ENCODE data around the gene MTPN. TPM values are rescaled to one million over a fixed set of nuclear protein-coding genes. Genes with fewer than 3 reads are reported as not detected.

The MTPN gene
- total and polyA plus RNA-seq, 10 of the 15 experiments (the other 5 are each of a cell fraction or from before 2014, with no cell fraction given): 38.7 to 146 (median 85.4) TPM

- H2AFZ ChIP-seq (ENCODE audit: control insufficient read depth, low read depth, low read length): no peak overlapping the region
- in situ Hi-C loops (cut with MboI): loop anchor here (25.0 kb wide), 1 partner anchor 971 kb away; the partner anchor contains the start of gene AGBL3
- TF ChIP-seq NFYA (IDR thresholded peaks at IDR 0.05; ENCODE audit: borderline replicate concordance, low read depth, low read length) (no peak), NR2C1 (IDR thresholded peaks at IDR 0.05) (no peak), CBFB (IDR thresholded peaks at IDR 0.05; ENCODE audit: low read depth) (no peak), PKNOX1 (IDR thresholded peaks at IDR 0.05) (no peak), RBBP5 (conservative IDR thresholded peaks at IDR 0.05) (no peak), TARDBP (IDR thresholded peaks at IDR 0.05; ENCODE audit: borderline replicate concordance) (no peak), HSF1 (IDR thresholded peaks at IDR 0.05; ENCODE audit: low read depth, low read length) (no peak), ZBED1 (IDR thresholded peaks at IDR 0.05; ENCODE audit: borderline replicate concordance) (no peak), E2F4 (IDR thresholded peaks at IDR 0.05; ENCODE audit: low read depth, low read length) (no peak), JUNB (IDR thresholded peaks at IDR 0.05) (no peak), CBX5 (IDR thresholded peaks at IDR 0.05; ENCODE audit: low read depth) (no peak), SRF (IDR thresholded peaks at IDR 0.05; ENCODE audit: low read depth in 2 of 2, low read length in 2 of 2) (no peak), MTA3 (IDR thresholded peaks at IDR 0.05; ENCODE audit: borderline replicate concordance, low read length) (no peak), RFX5 (IDR thresholded peaks at IDR 0.05; ENCODE audit: low read depth, low read length) (no peak), JUND (IDR thresholded peaks at IDR 0.05; ENCODE audit: low read depth, low read length) (no peak), ZBTB11 (CRISPR knock-in tag; IDR thresholded peaks at IDR 0.05) (no peak), SPI1 (IDR thresholded peaks at IDR 0.05; ENCODE audit: borderline replicate concordance, insufficient read depth, low read depth, low read length) (no peak), EED (IDR thresholded peaks at IDR 0.05; ENCODE audit: low read depth) (no peak)
- no peaks in the 10 kb centered on the region; the same call in 2 of the 3 replicates for H3K9me3 ChIP-seq (replicated peaks; ENCODE audit: control insufficient read depth, insufficient read depth, low read length)
- intact Hi-C loops (cut with micrococcal nuclease; ENCODE audit: unreplicated experiment): no loop called here
- no peak overlapping the region for H3K4me2 ChIP-seq (ENCODE audit: control insufficient read depth, insufficient read depth)
- no peak overlapping the region for H3K4me3 ChIP-seq
- no peak overlapping the region for H3K27ac ChIP-seq (ENCODE audit: control insufficient read depth, insufficient read depth)
- H3K9ac ChIP-seq (ENCODE audit: control insufficient read depth, insufficient read depth, low read length): no peak overlapping the region
- peaks cover 84% of the 10 kb centered on the region for H3K79me2 ChIP-seq (ENCODE audit: control insufficient read depth, insufficient read depth, low read length)
- SMC1A ChIA-PET (ENCODE audit: uncharacterized antibody, unreplicated experiment): no interaction called here
- no peaks in the 10 kb centered on the region for H3K4me1 ChIP-seq (ENCODE audit: control insufficient read depth, insufficient read depth, low read length)
- H3K36me3 ChIP-seq (ENCODE audit: control insufficient read depth in 2 of 2, insufficient read depth in 2 of 2, low read length in 1 of 2): 0 out of 4 replicates have a peak, but pooled peaks cover 0 to 3% of the 10 kb centered on the region in 2 experiments
- DNase-seq (ENCODE audit: low read depth, low spot score): no peak
- no peak for ATAC-seq
- no peaks in the 10 kb centered on the region for H4K20me1 ChIP-seq (ENCODE audit: control insufficient read depth, insufficient read depth)
- BruUV-seq (replicated peaks): no TSS peak
- CTCF ChIA-PET: interaction anchor here (0.9 kb wide), 1 partner anchor 10 kb away, joined by 5 read pairs; no protein-coding TSS in a partner anchor
- H3K27me3 ChIP-seq (replicated peaks in 1 of 2; ENCODE audit: control insufficient read depth in 2 of 2, insufficient read depth in 2 of 2, low read length in 1 of 2): no peaks in the 10 kb centered on the region
- 90% methylated on average over 1 of the region's 1 CpG for WGBS (ENCODE audit: insufficient coverage, insufficient replicate concordance, low lambda C conversion rate, missing lambda C conversion rate)
- no peak for FAIRE-seq
- RAD21 ChIA-PET (ENCODE audit: unreplicated experiment): interaction anchor here (1.4 kb wide), 1 partner anchor 782 kb away, joined by 3 read pairs; no protein-coding TSS in a partner anchor
- POLR2A ChIA-PET: interaction anchor here (1.0 kb wide), 1 partner anchor 18 kb away, joined by 3 read pairs; no protein-coding TSS in a partner anchor
Observed at GRCh38 chr7:135958173-135958572, 19.0 kb downstream of the MTPN start.

Measured in GM12878 (cell line).